ENCODE measurements around the gene CLCA2.

- TF ChIP-seq USF2 (IDR thresholded peaks at IDR 0.05; ENCODE audit: low read length), result no peak
- no peak for TF ChIP-seq GABPA (IDR thresholded peaks at IDR 0.05; ENCODE audit: borderline replicate concordance, insufficient read depth, low read length)
- no peak for TF ChIP-seq SAP30 (IDR thresholded peaks at IDR 0.05; ENCODE audit: insufficient read depth, insufficient replicate concordance, low read length)
- no peak for TF ChIP-seq CTCF (IDR thresholded peaks at IDR 0.05; ENCODE audit: control extremely low read depth in 1 of 3, insufficient read depth in 1 of 3, low read depth in 1 of 3, low read length in 3 of 3)
Measured at GRCh38 chr1:86477682-86478081, 53.7 kb downstream of the CLCA2 start.

Measured in H1 (cell line).